NCI-H1694 treated with DMSO at 0.1 percent for 48 hours (cell line): ENCODE data around the gene AKT2.

Experiments used
- DNase-seq: peaks from one replicate; lab custom pipeline; 2025; lab: John Stamatoyannopoulos, UW

Gene AKT2

DNA sequence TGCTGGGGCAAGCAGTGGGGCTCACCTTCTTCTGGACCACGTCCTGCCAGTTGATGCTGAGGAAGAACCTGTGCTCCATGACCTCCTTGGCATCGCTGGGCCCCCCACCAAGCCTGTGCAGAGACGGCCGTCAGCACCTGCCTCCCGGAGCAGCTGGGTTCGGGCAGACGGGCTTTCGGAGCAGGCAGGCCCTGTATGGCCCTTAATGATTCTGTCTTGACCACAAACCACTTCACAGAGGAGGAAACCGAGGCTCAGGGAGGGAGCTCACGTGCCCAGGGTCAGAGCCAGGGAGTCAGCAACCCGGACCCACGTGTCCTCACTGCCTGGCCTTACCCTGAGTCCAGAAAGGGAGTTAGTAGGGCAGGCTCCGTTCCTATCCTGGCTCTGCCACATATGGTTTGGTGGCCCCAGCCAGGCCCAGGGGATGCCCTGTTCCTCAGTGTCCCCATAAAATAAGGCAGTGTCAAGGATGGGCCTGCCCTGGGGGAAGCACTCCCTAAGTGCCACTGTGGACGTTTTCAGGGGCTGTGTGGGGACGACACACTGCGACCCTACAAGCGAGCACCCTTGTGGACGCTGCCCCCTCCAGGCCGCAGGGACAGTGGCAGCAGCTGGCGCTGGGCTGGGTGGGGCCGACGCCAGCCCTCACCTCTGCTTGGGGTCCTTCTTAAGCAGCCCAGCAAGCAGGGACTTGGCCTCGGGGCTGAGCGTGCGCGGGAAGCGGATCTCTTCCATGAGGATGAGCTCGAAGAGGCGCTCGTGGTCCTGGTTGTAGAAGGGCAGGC is 49.7 kb downstream of the AKT2 start:
- no peak for DNase-seq

DNA sequence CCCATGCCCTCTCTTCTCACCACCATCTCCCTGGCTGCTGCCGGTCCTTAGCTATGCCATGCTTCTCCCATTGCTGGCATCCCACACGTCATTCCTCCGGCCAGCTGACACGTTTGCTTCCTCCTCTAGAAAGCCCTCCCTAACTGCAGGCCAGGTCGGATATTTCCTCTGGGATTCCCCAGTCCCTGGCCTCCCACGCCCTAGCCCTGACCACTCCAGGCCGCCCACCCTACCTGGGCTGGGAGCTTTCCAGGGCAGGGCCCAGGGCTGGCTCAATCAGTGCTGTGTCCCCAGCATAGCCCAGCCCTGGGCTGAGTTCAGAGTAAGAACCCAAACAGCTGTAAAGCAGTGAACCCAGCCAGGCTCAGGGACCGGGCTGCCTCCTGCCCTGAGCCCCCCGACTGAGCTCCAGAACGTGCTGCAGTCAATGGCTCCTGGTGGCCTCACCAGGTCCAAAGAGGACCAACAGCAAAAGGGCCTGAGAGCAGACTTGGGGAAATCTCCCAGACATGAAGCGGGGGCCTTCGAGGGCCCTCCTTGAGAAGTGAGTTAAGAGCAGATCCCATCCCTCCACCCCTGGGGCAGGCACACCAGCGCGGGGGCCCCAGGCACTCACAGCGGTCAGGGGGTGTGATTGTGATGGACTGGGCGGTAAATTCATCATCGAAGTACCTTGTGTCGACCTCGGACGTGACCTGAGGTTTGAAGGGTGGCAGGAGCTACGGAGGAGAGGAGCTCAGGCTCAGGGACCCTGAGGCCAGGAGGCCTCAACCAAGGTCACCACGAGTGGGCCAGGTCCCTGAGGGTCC is 50.5 kb downstream of the AKT2 start:
- no peak for DNase-seq

DNA sequence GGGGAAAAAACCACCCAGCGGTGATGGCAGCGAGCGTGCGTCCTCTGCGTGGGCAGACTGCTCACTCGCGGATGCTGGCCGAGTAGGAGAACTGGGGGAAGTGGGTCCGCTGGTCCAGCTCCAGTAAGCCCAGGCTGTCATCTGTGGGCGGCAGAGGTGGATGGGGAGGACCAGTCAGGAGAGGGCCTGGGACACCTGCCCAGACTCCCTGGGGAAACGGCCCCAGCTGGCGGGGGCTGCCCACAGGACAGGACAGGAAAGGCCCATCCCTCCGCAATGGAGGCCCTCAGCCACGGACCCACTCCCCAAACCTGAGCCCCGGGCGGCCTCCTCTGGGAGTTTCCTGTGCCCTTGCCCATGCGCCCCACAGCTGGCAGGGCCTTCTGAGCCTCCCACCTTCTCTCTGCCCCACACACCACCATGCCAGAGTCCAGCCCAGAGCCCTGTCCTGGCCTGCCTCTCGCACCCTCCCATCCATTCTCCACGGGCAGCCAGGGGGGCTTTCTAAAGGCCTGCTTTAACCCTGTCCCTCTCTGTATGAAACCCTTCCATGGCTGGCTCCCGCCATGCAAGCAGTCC is 51.2 kb downstream of the AKT2 start:
- DNase-seq: no peak

DNA sequence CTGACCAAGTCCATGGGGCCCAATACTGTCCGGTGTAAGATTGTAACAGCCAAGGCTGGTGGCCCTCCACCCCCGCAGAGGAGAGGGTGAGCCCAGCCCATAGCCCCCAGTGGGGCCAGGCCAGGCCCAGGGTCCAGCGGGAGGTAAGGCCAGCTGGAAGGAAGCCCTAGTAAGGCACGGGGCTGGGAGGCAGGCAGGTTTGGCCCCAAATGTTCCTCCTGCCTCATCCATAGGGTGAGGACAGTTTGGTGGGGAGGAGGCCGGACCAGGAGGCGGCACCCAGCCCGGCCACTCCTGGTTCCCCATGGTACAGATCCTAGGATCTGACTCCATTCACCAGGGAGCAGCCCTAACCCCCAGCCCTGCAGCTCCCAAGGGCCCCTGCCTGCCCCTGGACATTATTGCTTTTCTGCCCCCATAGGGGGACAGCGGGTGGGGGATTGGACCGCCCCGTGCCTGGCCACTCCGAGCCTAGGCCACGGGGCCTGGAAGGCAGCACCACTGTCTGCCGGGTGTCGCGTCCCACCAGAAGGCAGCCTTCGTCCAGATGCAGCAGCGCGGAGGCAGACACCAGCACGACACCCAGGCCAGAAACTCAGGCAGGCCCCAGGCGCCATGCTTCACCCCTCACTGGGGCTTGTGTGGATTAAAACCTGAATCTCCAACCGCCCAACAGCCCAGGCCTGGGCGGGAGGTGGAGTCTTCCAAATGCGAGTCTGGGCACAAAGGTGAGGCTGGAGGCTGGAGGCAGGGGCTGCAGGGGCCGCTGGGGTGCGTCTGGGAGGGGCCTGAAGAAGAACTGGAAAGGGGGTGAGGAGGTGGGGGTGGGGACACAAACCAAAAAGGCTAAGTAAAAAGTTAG is 52.0 kb downstream of the AKT2 start:
- no peak for DNase-seq

DNA sequence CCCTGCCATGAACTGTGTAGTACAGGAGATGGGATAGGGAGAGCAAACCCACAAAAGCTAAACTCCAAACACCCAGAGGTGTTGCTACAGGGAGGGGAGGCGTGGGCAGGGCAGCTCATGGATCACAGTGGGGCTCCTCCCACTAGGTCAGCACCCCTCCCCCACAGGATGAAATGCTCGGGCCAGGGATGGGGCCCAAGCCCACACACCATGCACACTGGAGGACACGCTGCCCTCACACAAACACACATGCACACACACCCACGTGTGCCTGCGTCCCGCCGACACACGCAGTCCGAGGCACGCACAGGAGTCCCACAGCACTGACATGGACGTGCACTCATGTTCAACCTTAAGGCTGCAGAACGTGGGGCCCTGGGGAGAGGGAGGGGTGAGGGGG is 52.7 kb downstream of the AKT2 start:
- DNase-seq: no peak

DNA sequence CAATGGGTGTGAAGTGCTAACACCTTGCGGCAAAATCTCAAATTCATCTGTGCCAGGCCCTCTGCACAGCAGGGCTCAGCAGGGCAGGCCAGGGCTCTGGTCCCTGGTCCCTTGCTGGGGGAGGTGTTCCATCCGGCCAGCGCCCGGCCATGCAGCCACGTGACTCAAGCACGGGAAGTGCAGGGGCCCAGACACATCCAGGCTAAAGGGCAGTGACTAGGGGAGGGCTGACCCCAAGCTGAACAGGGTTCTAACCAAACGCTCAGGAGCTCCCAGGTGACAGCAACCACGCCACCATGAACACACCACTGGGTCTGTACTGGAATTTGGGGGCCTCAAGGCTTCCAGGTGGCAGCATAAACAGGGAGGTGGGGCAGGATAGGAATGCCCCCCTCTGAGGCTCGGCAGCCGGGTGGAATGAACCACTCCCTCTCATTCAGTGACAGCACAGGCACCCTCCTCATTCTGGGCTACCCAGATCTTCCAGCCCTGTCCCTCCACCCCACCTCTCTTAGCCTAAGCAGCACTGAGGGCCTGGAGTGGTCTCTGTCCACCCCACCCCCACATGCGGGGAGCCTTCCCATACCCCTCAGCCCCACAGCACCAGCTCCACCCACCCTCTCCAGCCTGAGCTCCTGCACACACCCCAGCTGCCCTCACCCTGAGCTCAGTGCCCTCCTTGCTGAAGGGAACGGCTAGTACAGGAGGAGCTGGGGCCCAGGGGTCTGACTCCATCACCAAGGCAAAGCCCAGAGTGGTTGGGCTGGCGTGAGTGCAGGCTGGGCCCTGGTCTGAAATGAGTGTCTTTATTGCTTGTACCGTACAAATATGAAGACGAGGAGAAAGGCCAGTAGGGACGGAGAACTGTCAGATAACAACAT is 53.4 kb downstream of the AKT2 start:
- DNase-seq: no peak

DNA sequence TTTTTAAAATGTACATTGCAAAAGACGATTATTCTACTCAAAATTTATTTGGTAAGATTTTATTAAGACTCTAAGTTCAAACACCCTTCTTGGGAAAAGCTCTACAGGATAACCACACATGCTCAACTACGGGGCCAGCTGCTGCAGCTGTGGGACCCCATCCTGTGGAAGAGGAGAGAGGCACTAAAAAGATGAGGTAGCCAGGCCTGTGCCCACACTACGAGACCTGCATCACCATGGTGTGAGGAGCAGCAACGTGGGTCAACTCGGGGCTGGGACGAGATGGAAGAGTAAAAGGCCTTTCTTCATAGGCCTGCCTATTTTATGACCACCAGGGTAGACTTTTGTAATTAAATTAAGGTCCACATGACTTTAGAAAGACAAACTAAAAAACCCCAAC is 54.1 kb downstream of the AKT2 start:
- DNase-seq: no peak

DNA sequence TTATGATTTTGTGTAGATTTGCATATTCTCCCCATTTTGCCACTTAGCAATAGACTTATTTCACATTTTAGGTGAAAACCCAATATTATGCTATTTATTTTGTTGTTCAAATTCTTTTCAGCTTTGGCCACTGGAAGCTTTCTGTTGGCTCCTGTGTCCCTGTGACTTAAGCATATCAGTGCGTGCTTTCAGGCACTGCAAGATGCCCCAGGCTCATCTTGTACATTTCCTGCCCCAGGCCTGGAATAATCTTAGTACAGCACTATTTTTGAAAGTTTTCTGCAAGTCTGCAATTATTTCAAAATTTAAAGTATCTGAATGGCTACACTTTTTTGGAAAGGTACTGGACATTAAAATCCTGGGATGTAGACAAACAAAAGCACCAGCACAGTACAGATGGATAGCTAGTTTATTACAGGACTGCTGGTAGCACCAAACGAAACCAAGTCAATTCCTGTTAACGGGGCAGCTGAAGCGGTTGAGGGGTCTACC is 55.2 kb downstream of the AKT2 start:
- DNase-seq: no peak

DNA sequence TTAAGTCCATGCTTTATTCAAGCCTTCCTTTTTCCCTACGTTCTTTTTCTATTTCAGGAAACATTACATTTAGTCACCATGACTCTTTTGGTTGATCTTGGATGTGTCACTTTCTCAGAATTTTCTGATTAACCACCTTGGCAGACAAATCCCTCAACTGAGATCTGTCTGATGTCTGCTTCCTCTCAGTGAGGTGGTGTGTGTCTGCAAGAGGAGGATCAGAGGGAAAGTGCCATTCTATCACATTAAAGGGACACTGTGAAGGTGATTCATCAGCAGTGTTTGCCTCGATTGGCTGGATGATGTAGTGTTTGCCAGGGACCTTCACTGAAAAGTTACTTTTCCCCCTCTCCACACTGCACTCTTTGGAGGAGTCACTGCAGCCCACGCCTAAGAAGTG is 55.7 kb downstream of the AKT2 start:
- no peak for DNase-seq

DNA sequence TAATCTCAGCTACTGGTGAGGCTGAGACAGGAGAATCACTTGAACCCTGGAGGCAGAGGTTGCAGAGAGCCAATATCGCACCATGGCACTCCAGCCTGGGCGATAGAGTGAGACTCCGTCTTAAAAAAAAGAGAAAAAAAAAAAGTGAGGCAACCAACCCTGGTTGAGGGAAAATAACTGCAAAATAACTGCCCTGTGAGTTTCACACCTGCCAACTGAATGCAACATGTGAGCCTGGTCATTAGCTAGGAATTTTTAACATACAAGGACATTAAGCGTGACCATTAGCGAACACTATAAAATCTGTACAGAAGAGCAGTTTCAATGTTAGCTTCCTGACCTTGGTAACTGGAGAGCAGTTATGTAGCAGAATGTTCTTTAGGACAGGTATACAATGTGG is 56.3 kb downstream of the AKT2 start:
- DNase-seq: no peak

DNA sequence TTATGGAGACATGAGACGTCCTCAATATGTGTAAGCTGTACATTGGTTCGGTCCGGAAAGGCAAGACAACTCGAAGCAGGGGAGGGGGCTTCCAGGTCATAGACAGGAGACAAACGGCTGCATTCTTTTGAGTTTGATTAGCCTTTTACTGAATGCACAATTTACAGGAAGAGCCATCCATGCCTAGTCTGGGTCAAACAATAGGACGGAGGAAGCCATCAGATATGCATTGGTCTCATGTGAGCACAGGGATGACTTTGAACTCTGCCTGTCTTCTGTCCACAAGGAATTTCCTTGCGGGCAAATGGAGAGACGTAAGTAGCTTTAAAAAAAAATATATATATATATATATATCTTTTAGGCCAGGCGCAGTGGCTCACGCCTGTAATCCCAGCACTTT is 56.8 kb downstream of the AKT2 start:
- DNase-seq: no peak

DNA sequence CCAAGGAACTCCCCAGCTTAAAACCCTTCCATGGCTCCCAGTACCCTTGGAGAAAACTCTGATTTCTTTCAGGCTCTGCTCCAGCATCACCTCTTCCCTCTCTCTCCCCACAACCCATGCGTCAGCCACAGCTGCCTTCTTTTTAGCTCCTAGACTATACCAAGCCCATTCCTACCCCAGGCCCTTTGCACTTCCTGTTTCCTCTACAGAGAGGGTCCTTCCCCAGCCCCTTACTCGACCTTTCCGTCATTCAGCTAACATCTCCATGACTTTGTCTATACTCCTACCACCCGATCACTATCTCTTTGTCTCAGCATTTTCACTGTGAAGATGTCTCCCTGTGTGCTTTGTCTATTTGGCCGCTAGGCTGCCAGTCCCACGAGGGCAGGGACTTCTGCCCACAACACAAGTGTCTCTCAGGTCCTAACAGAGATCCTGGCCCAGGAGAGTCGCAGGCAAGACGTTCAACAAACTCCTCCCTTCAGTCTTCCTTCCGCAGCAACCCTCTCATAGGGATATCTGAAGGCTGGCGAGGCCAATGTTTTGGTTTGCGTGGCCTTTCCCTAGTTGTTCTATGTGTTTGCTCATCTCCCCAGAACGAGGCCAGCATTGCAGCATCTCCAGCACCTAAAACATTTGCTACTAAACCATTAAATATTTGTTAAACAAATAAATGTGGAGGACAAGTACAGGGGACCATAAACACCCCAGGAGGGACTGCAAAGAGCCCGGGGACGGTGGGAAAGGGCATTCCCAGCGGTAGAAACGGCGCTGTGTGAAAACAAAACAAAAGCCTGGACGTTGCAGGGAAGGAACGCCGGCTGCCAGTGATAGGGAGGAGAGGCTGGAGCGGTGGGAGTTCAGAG is 59.5 kb downstream of the AKT2 start:
- DNase-seq: no peak

DNA sequence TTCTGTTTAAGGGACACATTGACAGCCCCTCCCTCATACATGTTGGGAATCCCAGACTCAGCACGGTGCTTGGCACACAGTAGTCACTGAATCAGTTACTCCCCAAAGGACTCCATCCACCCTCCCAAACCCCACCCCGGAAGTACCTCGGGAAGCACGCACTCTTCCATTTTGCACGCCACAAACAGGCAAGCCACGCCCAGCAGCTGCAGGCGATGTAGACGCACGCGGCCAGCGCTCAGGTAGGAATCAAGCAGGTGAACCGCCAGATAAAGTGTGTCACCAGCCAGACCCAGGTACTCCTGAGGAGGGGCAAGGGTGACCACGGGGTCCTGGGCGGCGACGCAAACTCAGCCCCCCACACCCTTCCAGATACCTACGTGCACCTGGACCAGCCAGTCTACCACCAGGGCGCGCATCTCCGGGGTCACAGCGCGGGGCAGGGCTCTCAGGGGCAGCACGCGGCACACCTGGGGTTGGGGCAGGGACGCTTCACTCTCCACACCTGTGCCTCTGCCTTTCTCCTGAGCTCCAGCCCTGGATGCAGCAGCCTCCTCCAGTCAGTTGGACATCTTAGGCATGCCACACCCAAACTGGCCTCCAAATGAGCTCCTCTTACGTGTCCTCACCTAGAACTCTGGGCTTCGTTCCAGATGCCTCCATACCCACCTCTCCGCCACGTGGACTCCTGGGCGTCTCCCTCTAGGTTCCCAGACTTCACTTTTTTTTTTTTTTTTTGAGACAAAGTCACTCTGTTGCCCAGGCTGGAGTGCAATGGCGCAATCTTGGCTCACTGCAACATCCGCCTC is 60.6 kb downstream of the AKT2 start:
- no peak for DNase-seq

DNA sequence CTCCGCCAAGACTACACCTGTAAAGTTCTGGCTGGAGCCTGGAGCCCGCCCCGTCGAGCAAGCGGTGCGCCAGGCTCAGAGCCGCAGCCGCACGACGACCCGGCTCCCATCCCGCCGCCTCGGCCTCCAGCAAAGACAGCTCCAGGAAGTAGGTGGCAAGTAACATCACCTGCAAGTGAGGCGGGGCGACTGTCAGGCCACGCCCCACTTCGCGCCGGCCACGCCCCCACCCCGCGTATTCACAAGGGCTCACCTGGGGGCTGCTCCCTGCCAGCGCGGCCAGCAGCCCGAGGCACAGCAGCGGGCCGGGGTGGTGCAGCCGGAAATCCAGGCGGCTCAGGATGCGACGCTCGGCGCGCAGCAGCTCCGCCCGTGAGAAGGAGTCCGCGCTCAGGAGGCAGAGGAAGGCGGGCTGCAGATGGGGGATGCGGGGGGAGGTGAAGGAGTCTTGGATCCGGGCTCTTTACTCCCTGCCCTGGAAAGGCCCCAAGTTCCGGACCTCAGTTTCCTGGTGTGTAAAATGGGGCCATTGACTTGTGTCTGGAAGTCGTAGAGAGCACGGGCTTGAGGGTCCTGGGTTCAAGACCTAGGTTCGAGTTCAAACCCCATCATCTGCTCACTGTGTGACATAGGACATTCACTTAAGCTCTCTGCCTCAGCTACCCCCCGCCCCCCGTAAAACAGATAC is 61.9 kb downstream of the AKT2 start:
- DNase-seq: no peak

DNA sequence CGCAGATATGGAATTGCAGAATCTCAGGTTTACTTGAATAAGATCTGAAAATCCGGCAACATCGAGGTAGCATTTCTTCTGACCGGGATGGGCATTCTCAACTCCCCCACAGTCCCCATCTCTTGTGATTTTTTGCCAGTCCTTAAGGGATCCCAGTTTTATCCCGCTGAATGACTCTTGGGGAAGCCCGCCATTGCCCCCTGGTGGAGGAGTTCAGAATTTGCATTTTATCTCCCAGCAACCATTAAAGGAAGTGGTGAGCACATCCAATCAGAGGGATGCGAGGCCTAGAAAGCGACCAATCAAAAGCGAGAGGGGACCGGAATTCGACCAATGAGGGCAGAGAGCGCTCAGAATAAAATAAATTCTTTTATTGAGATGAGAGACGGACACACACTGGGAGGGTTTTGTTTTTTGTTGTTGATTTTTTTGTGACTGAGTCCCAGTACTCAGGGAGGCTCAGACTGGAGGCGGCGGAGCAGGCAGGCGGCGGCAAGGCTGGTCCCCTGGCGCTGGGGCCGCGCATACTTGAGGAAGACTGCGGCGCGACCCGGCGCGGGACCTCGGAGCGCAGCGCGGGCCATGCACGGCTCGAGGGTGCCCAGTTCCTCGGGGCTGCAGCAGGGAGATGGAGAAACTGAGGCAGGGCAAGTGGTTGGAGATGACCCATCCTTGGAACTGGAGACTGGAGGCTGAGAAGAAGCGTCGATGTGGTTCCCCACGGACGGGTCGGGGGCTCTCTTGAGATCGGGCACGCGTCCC is 63.1 kb downstream of the AKT2 start:
- DNase-seq: peak; percentile 86

DNA sequence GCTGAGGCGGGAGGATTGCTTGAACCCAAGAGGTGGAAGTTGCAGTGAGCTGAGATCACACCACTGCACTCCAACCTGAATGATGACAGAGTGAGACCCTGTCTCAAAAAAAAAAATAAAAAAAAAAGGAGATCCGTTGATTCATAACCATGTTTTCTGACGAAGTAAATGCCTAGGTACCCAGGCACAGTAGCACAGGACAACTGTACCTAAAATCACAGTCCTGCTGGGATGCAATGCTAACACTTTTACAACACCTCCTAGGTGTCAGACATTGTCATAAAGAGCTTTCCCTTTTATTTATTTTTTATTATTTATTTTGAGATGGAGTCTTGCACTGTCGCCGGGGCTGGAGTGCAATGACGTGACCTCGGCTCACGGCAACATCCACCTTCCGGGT is 64.5 kb downstream of the AKT2 start:
- no peak for DNase-seq

DNA sequence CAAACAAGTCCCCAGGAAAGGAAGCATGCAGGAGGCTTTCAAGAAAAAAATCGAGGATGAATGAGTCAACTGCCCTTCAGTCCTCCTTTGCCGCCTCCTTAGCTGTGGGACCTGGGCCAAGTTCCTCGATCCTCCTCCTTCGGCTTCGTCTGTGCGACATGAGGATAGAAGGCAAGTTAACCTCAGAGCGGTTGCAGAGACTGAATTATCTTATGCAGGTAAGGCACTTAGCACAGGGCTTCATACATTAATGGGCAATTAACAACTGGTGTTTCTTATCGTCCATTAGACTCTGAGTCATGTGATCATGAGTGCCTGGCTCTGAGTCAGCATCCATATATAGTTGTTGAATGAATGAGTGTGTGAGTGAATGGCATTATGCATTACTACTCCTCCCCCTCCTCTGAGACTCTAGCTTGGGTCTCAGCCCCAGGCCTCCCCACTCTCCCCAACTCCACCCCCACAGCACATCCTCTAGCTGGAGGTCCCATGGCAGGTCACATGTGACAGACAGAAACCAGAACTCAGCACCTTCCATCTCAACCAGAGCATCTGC is 65.3 kb downstream of the AKT2 start:
- no peak for DNase-seq
